IMR-90 (cell line): Measurements from ENCODE around the gene MED23. TPM values are rescaled to one million over a fixed set of nuclear protein-coding genes. Genes with fewer than 3 reads are reported as not detected.

ENCODE experiments used
- ATAC-seq: fragments of 200-7000 bp; cut with Tn5 transposase; 2 replicates; pipeline ENCODE4 v1.9.1; 2020; ENCODE audit warnings: low read depth, mild to moderate bottlenecking, moderate library complexity
- BruUV-seq: library from RNA; stranded (reverse); fragments of 400-500 nt; replicated peaks from 2 replicates; lab custom pipeline; 2021; lab: Mats Ljungman, UMichigan
- CTCF ChIA-PET: fragments of 300-600 bp; formaldehyde crosslinking; extraction: SDS; loops from one replicate; lab custom pipeline; 2021; ENCODE audit warnings: antibody characterized with exemption; lab: Yijun Ruan, JAX
- POLR2A ChIA-PET: fragments of 300-600 bp; sonication (Branson Sonifier 250); formaldehyde crosslinking; loops from one replicate; lab custom pipeline; 2022; ENCODE audit warnings: antibody characterized with exemption; ENCODE audit not compliant: unreplicated experiment; lab: Charles Lee
- DNase-seq: peaks from one replicate; pipeline ENCODE4 v3.0.0; 2013
- H2AFZ ChIP-seq: replicated peaks from 2 replicates; pipeline ENCODE3; 2013; ENCODE audit warnings: low read length, mild to moderate bottlenecking; ENCODE audit not compliant: poor library complexity
- H2AK5ac ChIP-seq: 2 replicates; pipeline ENCODE4 v1.6.1; 2013; ENCODE audit warnings: low read depth, low read length, inconsistent platforms
- H2AK9ac ChIP-seq: replicated peaks from 2 replicates; pipeline ENCODE3; 2013; ENCODE audit warnings: mild to moderate bottlenecking, low read depth, low read length, moderate library complexity; ENCODE audit not compliant: poor library complexity
- H2BK120ac ChIP-seq: 2 replicates; pipeline ENCODE4 v1.6.1; 2013; ENCODE audit warnings: low read depth, low read length, inconsistent platforms
- H2BK15ac ChIP-seq: 3 replicates; pipeline ENCODE4 v1.6.1; 2013; ENCODE audit warnings: low read depth, low read length, inconsistent platforms
- H2BK20ac ChIP-seq: 2 replicates; pipeline ENCODE4 v1.6.1; 2013; ENCODE audit warnings: low read depth, mild to moderate bottlenecking, inconsistent platforms, low read length, moderate library complexity
- H2BK5ac ChIP-seq: 2 replicates; pipeline ENCODE4 v1.6.1; 2013; ENCODE audit warnings: mild to moderate bottlenecking, low read depth, low read length, inconsistent platforms; ENCODE audit not compliant: poor library complexity, severe bottlenecking
- H3K14ac ChIP-seq: replicated peaks from 2 replicates; pipeline ENCODE4 v1.6.1; 2013; ENCODE audit warnings: low read depth, low read length, inconsistent platforms
- H3K18ac ChIP-seq: 2 replicates; pipeline ENCODE4 v1.6.1; 2013; ENCODE audit warnings: low read depth, low read length, control low read depth
- H3K23ac ChIP-seq: 2 replicates; pipeline ENCODE4 v1.6.1; 2013; ENCODE audit warnings: low read depth, low read length, inconsistent platforms
- H3K27ac ChIP-seq: 2 replicates; pipeline ENCODE4 v1.5.1; 2013; ENCODE audit warnings: mild to moderate bottlenecking, control low read depth, low read length; ENCODE audit not compliant: insufficient read depth
- H3K27me3 ChIP-seq: 2 replicates; pipeline ENCODE4 v1.6.1; 2013; ENCODE audit warnings: low read length; ENCODE audit not compliant: control insufficient read depth, insufficient read depth
- H3K36me3 ChIP-seq: 2 replicates; pipeline ENCODE4 v1.6.1; 2013; ENCODE audit warnings: low read length, mixed read lengths; ENCODE audit not compliant: control insufficient read depth, insufficient read depth
- H3K4ac ChIP-seq: 2 replicates; pipeline ENCODE4 v1.6.1; 2013; ENCODE audit warnings: low read depth, low read length, inconsistent platforms
- H3K4me1 ChIP-seq: 2 replicates; pipeline ENCODE4 v1.6.1; 2013; ENCODE audit warnings: low read length, mixed read lengths; ENCODE audit not compliant: control insufficient read depth, insufficient read depth
- H3K4me2 ChIP-seq: 2 replicates; pipeline ENCODE4 v1.6.1; 2013; ENCODE audit warnings: low read depth, mild to moderate bottlenecking, control low read depth, low read length, moderate library complexity
- H3K4me3 ChIP-seq: 2 replicates; pipeline ENCODE4 v1.5.1; 2013; ENCODE audit warnings: low read depth, mild to moderate bottlenecking, control low read depth, low read length, moderate library complexity; ENCODE audit not compliant: insufficient read depth
- H3K56ac ChIP-seq: 2 replicates; pipeline ENCODE4 v1.6.1; 2013; ENCODE audit warnings: low read length, inconsistent platforms; ENCODE audit not compliant: insufficient read depth; ENCODE audit errors: extremely low read depth
- H3K79me1 ChIP-seq, 2 experiments: 2 replicates each; pipeline ENCODE4 v1.6.1; 2013; ENCODE audit warnings: low read length in 2 of 2, inconsistent platforms in 1 of 2, low read depth in 1 of 2
- H3K9ac ChIP-seq: 2 replicates; pipeline ENCODE4 v1.6.1; 2013; ENCODE audit warnings: low read depth, low read length, control low read depth
- H3K9me1 ChIP-seq: 2 replicates; pipeline ENCODE4 v1.6.1; 2013; ENCODE audit warnings: low read length, inconsistent platforms; ENCODE audit not compliant: insufficient read depth
- H3K9me3 ChIP-seq: 2 replicates; pipeline ENCODE4 v1.6.1; 2013; ENCODE audit warnings: low read length; ENCODE audit not compliant: control insufficient read depth, insufficient read depth
- H4K20me1 ChIP-seq: 2 replicates; pipeline ENCODE4 v1.6.1; 2013; ENCODE audit warnings: low read length, inconsistent platforms; ENCODE audit not compliant: insufficient read depth
- H4K5ac ChIP-seq: 2 replicates; pipeline ENCODE4 v1.6.1; 2013; ENCODE audit warnings: mild to moderate bottlenecking, low read depth, low read length, control low read depth
- H4K8ac ChIP-seq, 2 experiments: 2 replicates each; pipeline ENCODE4 v1.6.1; 2013; ENCODE audit warnings: low read depth in 2 of 2, low read length in 2 of 2, control low read depth in 1 of 2, inconsistent platforms in 1 of 2
- H4K91ac ChIP-seq: 2 replicates; pipeline ENCODE4 v1.6.1; 2013; ENCODE audit warnings: low read depth, low read length, inconsistent platforms; ENCODE audit not compliant: insufficient read depth
- BHLHE40 ChIP-seq: fragments of 150-350 bp; IDR thresholded peaks from 2 replicates; pipeline ENCODE4 v1.6.1; 2016; ENCODE audit warnings: mild to moderate bottlenecking, low read depth, low read length
- CEBPB ChIP-seq: IDR thresholded peaks from 2 replicates; pipeline ENCODE4 v1.6.1; 2012; ENCODE audit warnings: low read depth, low read length, improper control_type of control experiment
- CHD1 ChIP-seq: IDR thresholded peaks from 2 replicates; pipeline ENCODE4 v1.6.1; 2012; ENCODE audit warnings: low read depth, low read length, improper control_type of control experiment
- CTCF ChIP-seq: conservative IDR thresholded peaks from 2 replicates; pipeline ENCODE4 v1.5.1; 2012; ENCODE audit warnings: mild to moderate bottlenecking, low read depth, low read length, improper control_type of control experiment
- ELK1 ChIP-seq: fragments of 150-350 bp; IDR thresholded peaks from 2 replicates; pipeline ENCODE4 v1.6.1; 2016; ENCODE audit warnings: low read depth, mild to moderate bottlenecking, low read length, moderate library complexity, borderline replicate concordance
- FOS ChIP-seq: fragments of 150-350 bp; IDR thresholded peaks from 2 replicates; pipeline ENCODE4 v1.6.1; 2016; ENCODE audit warnings: low read depth, low read length
- MAFK ChIP-seq: IDR thresholded peaks from 2 replicates; pipeline ENCODE4 v1.6.1; 2012; ENCODE audit warnings: low read depth, low read length, improper control_type of control experiment
- MAZ ChIP-seq: IDR thresholded peaks from 2 replicates; pipeline ENCODE4 v1.6.1; 2012; ENCODE audit warnings: low read depth, mild to moderate bottlenecking, low read length, improper control_type of control experiment, moderate library complexity, borderline replicate concordance
- MXI1 ChIP-seq: IDR thresholded peaks from 2 replicates; pipeline ENCODE4 v1.6.1; 2012; ENCODE audit warnings: low read depth, mild to moderate bottlenecking, low read length, moderate library complexity, borderline replicate concordance
- NFE2L2 ChIP-seq: fragments of 150-350 bp; IDR thresholded peaks from 2 replicates; pipeline ENCODE4 v1.6.1; 2016; ENCODE audit warnings: low read depth, mild to moderate bottlenecking, low read length
- POLR2A ChIP-seq: IDR thresholded peaks from 2 replicates; pipeline ENCODE4 v1.6.1; 2012; ENCODE audit warnings: mild to moderate bottlenecking, low read depth, low read length
- RAD21 ChIP-seq: IDR thresholded peaks from 2 replicates; pipeline ENCODE4 v1.6.1; 2012; ENCODE audit warnings: low read length, improper control_type of control experiment
- RCOR1 ChIP-seq: IDR thresholded peaks from 2 replicates; pipeline ENCODE4 v1.6.1; 2012; ENCODE audit warnings: mild to moderate bottlenecking, low read length, improper control_type of control experiment; ENCODE audit not compliant: insufficient replicate concordance
- RFX5 ChIP-seq: IDR thresholded peaks from 2 replicates; pipeline ENCODE4 v1.8.0; 2012; ENCODE audit warnings: low read depth, mild to moderate bottlenecking, low read length, moderate library complexity
- SMC3 ChIP-seq: fragments of 150-350 bp; IDR thresholded peaks from 2 replicates; pipeline ENCODE4 v1.6.1; 2016; ENCODE audit warnings: low read depth, mild to moderate bottlenecking, antibody characterized with exemption, low read length, moderate library complexity
- WGBS, 2 experiments: methylation state at CpG; one replicate each; pipeline versions ENCODE4 v1.1.5 to v1.1.7; 2013; ENCODE audit warnings: missing lambda C conversion rate in 2 of 2; ENCODE audit not compliant: insufficient read length in 1 of 2; ENCODE audit errors: extremely low coverage in 2 of 2; 5-methylcytosine and 5-hydroxymethylcytosine counted together
- dilution Hi-C: fragments of 300-500 bp; cut with HindIII; formaldehyde crosslinking; loops from one replicate; pipeline ENCODE4 v1.14.3; 2018; ENCODE audit warnings: low sequenced_read_pairs; ENCODE audit not compliant: unreplicated experiment
- in situ Hi-C: fragments of 300-500 bp; cut with MboI; formaldehyde crosslinking; loops from 3 replicates; pipeline ENCODE4 v1.14.3; 2019; ENCODE audit warnings: low sequenced_read_pairs, inconsistent platforms, mixed read lengths
- intact Hi-C: fragments of 100-400 bp; cut with micrococcal nuclease; formaldehyde crosslinking; loops from 2 replicates; pipeline ENCODE4 v1.10.0; 2022
- polyA plus RNA-seq, 3 experiments: library from polyadenylated mRNA; depleted of rRNA; stranded (reverse); fragments of >200 nt; gene quantifications; 2 replicates each; pipeline ENCODE4 v1.2.3, GENCODE V29; 2012; ENCODE audit warnings: low replicate concordance in 1 of 3
- total RNA-seq: library from RNA; depleted of rRNA; stranded (reverse); fragments of >200 nt; gene quantifications from 2 replicates; pipeline ENCODE4 v1.2.3, GENCODE V29; 2012
- TF ChIP-seq, protein P1 (sequence below): fragments of 150-350 bp; IDR thresholded peaks from 2 replicates; pipeline ENCODE4 v1.6.1; 2017; ENCODE audit warnings: mild to moderate bottlenecking, antibody characterized with exemption, low read length, low read depth

The MED23 gene
- total and polyA plus RNA-seq, 2 of the 4 experiments (the other 2 are of a cell fraction): 16.0 to 40.7 TPM

GRCh38 chr6:131643855-131644460, 15.9 kb upstream of the MED23 start:
- Histone ChIP-seq H3K9me3 (no peaks in the 10 kb centered on the region), H2AK9ac (no peak overlapping the region), H2BK20ac (no peak overlapping the region), H3K79me1 (no peaks in the 10 kb centered on the region), H3K23ac (no peak overlapping the region), H3K4me3 (no peak overlapping the region), H2BK120ac (no peak overlapping the region), H2AFZ (no peak overlapping the region), H3K4me2 (no peak overlapping the region), H3K9ac (no peak overlapping the region), H4K20me1 (no peaks in the 10 kb centered on the region), H3K36me3 (no peaks in the 10 kb centered on the region), H4K8ac (no peak overlapping the region), H3K27ac (no peak overlapping the region), H2BK15ac (no peak overlapping the region), H3K14ac (no peak overlapping the region), H3K9me1 (no peaks in the 10 kb centered on the region), H3K27me3 (peaks cover 6% of the 10 kb centered on the region; the same call in 1 of the 2 replicates), H2BK5ac (no peak overlapping the region), H3K4me1 (no peaks in the 10 kb centered on the region), H3K18ac (no peak overlapping the region), H3K56ac (no peak overlapping the region), H4K91ac (no peak overlapping the region), H2AK5ac (no peak overlapping the region), H3K4ac (no peak overlapping the region), H4K5ac (no peak overlapping the region)
- in situ Hi-C loops: no loop called here
- 64% methylated on average over 2 of the region's 2 CpGs; no CpG with 5 or more reads in 1 of the 2 experiments for WGBS, 2 experiments
- ATAC-seq (no peak), DNase-seq (no peak)
- dilution Hi-C loops: no loop called here
- ChIA-PET CTCF (interaction anchor here (0.6 kb wide), 1 partner anchor 17 kb away, joined by 3 read pairs; no protein-coding TSS in a partner anchor), POLR2A (interaction anchor here (0.5 kb wide), 1 partner anchor 12 kb away, joined by 9 read pairs; no protein-coding TSS in a partner anchor)
- BruUV-seq: no TSS peak
- intact Hi-C loops: no loop called here
- TF ChIP-seq ELK1 (no peak), RAD21 (no peak), FOS (no peak), POLR2A (no peak), CHD1 (no peak), RCOR1 (no peak), CTCF (no peak), BHLHE40 (no peak), SMC3 (no peak), MXI1 (no peak), RFX5 (no peak), NFE2L2 (no peak), MAFK (no peak), CEBPB (no peak), MAZ (no peak)
- TF ChIP-seq, protein P1, sequence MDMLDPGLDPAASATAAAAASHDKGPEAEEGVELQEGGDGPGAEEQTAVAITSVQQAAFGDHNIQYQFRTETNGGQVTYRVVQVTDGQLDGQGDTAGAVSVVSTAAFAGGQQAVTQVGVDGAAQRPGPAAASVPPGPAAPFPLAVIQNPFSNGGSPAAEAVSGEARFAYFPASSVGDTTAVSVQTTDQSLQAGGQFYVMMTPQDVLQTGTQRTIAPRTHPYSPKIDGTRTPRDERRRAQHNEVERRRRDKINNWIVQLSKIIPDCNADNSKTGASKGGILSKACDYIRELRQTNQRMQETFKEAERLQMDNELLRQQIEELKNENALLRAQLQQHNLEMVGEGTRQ: no peak
